Stimulated activated CD8-positive, alpha-beta memory T cell treated with anti-CD3 and anti-CD28 coated beads, Interleukin-4, amount 100 ng/mL, for 48 hours (primary cell): Measurements from ENCODE around the gene MAOB.

Experiments
- DNase-seq: peaks from one replicate; pipeline ENCODE4 v3.0.0-alpha.2; 2020

The MAOB gene

DNA sequence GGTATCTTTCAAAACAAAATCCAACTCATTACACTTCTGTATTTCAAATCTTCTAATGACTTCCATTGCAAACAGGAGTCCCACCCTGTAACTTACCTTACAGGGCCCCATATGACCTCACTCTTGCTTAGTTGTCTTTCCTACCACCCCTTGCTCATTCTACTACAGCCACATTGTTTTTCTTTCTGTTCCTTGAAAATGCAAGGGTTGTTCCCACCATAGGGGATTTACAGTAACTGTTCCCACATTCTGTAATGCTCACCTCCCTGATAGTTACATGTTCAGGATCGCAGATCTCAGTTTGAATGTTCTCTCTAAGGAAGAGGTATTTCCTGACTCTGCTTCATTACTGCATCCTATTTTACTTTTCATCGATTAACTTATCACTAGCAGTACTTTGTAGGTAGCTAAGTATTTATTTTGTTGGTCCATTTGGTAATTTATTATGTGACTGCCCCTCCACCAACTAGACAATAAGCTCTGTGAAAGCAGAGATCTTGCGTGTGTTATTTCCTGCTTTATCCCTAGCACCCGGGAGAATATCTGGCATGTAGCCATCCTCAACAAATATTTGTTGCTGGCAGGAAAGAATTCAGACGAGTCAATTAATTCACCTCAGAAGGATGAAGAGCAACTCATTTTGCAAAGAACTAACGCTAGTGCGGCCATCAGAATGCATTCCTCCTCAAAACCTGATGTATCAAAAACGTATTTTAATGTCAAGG is 21.4 kb downstream of the MAOB start:
- no peak for DNase-seq

- DNase-seq, result no peak
Observed at GRCh38 chrX:43853225-43853828, 28.9 kb downstream of the MAOB start.

GRCh38 chrX:43850629-43851028 is 31.6 kb downstream of the MAOB start:
- no peak for DNase-seq

DNA sequence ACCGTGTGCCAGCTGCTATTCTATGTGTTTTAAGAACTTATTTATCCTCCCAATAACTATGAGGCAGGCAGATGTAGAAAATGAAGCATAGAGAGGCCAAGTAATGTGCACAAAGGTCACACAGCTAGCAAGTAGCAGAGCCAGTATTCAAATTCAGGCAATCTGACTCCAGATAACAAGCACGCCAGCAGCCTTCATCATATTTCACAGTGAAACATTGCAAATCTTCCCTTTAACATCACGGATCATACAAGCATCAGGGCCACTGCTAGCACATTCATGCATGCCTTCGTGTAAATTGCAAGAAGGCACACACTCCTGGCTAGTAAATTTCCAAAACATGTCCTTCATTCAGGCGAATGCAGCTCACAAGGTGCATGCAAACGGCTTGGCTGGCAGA is 33.1 kb downstream of the MAOB start:
- DNase-seq, result no peak

- DNase-seq, result no peak
Observed at GRCh38 chrX:43847352-43847751, 34.9 kb downstream of the MAOB start.

DNA sequence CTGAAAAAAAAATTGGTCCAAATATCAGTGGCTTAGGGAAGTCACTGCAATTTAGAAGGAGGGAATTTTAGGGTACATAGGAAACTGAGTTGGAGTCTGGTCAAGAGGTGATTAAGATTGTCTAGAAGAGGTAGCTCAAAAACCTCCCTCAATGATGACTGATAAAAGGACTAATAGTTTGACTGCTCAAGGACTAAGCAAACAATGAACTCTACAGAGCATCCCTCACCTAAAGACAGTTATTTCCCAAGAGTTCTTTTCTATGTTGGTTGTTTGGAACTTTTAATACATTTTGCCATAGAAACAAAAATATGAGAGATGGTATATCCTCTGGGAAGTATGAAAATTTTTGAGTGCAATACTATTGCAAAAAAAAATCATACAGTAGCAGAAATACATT is 35.7 kb downstream of the MAOB start:
- DNase-seq, result no peak

DNA sequence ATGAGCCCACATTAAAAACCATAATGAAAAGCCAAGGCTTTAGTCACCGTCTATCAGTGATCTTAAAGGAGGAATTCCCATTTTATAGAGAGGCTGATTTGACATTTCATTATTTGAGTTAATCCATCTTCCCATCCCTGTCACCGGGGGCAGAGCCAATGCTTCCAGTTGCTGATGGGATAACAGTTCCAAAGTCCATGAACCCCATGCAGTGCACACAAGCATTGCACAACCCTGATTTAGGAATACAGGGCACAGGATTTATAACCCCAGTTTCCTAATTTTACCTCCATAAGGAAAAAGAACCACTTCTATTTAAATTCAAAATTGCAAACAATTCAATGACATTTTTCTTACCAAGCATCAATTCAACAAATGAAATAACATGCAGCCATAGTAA is 36.5 kb downstream of the MAOB start:
- no peak for DNase-seq

DNA sequence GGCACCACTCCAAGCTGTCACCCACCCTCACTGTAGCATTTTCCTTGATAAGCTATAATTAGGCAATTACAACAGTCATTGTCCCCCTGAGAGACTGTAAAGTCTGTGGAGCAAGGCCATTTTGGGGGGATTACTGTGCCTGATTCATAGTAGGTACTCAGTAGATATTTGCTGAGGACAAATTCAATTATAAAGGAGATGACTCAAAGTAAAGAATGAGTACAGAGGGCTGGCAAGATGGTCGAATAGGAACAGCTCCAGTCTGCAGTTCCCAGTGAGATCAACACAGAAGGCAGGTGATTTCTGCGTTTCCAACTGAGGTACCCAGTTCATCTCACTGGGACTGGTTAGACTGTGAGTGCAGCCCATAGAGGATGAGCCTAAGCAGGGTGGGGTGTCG is 42.0 kb downstream of the MAOB start:
- no peak for DNase-seq

DNA sequence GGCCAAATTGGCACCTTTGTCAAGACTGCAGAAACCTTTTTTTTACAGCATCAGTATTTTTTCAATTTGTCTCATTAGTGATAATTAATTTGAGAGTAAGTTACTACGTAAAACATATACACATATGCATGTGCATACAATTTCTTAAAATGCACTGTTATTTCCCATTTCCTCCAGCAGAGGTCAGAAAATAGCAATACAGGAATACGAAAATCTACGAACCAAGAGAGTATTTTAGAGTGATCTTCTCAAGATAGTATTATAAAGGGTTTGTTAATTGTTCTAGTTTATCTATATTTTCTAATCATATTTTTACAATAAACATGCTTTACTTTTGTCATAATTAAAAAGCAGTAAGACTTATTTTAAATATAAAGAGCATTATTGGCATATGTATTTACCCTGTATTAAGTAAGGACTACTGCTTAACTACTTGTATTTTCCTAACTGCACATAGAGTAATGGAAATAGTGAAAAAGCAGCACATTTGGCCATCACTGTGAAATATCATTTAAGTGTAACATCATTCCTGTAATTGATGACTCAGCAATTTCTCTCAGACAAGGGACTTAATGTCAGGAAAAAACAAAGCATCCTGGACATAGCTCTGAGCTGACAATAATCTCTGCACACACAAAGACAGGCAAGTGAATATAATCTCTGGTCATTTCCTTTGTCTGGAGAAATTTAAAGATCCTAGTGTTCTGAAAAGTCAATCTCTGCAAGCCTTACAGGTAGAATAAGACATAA is 45.6 kb downstream of the MAOB start:
- no peak for DNase-seq

DNA sequence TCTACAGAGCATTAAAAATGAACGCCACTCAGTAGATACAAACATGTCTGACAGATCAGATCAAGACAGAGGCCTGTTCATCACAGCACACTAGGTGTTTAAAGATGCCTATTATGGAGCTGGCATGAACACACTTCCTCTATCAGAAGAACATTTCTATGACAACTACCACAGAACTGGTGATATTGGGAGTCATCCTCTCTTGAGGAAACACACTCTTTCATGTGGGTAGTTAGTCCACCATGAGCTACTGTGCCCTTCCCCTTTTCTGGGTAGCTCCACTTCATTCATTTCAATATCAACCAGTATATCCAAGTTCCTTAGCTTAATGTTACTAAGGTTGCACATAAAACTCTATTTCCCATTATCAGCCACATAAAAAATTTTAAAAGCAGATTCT is 46.7 kb downstream of the MAOB start:
- no peak for DNase-seq

DNA sequence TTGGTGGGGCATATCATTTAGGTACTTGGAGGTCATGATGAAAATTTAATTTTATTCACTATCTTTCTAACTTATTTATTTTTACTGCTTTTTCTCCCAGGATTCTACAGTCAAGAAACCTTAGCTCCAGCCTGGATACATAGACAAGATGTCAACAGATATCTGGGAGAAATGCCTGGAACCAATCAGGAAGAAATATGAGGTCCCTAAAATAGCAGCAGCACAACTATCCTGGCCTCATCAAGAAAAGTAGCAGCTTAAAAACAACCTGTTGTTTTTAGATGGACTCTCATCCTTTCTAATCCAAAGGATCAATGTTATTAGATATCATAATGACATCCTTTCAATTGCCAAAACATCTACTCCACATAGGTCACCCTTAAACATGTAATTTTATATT is 54.5 kb downstream of the MAOB start:
- no peak for DNase-seq

DNA sequence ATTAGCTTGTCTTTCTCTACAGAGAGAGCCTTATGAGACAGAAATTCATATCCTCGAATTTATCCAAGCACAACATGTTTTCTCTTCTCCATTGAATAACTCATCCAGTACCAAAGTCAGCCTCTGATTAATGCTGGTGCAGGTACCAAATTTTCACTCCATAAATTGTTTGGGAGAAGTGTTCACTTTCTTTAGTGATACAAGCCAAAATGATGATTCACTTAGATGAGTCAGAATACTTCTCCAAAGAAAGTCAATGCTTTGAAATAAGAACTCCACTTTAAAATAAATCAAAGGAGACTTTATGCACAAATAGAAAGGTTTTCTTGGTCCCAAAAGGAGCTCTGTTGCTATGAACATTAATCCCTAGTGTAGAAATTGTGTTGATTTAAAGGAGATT is 60.2 kb downstream of the MAOB start:
- no peak for DNase-seq

GRCh38 chrX:43817444-43817843 is 64.8 kb downstream of the MAOB start:
- DNase-seq, result no peak

DNA sequence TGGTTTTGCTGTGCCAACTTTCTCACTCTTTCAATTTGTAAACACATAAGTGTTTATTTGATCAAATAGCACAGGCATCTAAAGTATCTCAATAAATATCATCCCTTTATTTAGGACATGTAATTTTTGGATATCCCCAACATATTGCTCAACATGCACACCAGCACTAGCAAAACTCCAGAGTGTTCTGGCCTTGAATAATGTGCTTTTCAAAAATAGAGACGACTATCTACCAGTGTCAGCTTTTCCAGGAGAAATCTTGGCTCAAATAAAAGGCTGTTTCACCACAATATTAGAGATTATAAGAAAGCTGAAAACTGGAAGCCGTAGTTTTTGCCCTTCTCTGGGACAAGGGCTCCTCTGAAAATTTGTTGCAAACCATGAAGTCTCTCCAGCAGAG is 67.0 kb downstream of the MAOB start:
- no peak for DNase-seq

- DNase-seq, result peak; percentile 24
Observed at GRCh38 chrX:43813898-43814297, 68.4 kb downstream of the MAOB start.

DNA sequence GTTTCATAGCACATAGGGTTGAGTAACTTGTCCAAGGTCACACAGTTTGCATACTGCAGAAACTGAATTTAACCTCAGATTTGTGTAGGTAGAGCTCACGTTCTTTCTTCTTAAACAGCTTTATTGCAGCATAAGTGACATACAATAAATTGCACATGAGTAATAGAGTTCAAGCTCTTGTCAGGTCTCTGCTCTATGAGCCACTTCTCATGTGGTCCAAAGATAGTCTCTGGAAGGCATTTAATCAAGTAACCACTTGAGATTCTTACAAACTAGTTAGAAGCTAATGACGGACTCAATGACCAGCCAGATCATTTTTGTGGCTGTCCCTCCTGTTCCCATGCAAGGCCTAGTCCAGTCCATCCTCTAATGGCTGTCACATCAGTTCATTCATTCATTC is 68.9 kb downstream of the MAOB start:
- no peak for DNase-seq

- no peak for DNase-seq
Observed at GRCh38 chrX:43809463-43809862, 72.8 kb downstream of the MAOB start.

DNA sequence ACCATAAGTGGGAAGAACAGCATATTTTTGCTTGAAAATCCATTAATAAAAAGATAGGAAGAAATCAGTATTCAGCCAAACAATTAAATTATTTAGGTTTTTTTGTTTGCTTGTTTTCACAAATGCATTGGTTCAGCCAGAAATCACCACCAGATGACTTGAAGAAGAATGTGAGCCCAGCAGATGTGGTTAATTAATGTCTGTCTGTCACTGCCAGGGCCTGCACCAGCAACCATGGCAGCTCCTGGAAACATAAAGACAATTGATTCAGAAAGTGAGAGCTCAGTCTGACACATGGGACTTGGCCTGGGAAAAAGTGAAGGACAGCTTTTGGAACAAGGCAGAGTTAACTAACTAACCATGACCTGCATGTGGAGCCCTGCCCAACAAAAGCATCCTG is 74.0 kb downstream of the MAOB start:
- DNase-seq, result no peak

GRCh38 chrX:43805579-43805978 is 76.7 kb downstream of the MAOB start:
- DNase-seq, result no peak

- no peak for DNase-seq
Observed at GRCh38 chrX:43804021-43804420, 78.2 kb downstream of the MAOB start.

GRCh38 chrX:43785930-43786591 is 96.2 kb downstream of the MAOB start:
- DNase-seq, result no peak

DNA sequence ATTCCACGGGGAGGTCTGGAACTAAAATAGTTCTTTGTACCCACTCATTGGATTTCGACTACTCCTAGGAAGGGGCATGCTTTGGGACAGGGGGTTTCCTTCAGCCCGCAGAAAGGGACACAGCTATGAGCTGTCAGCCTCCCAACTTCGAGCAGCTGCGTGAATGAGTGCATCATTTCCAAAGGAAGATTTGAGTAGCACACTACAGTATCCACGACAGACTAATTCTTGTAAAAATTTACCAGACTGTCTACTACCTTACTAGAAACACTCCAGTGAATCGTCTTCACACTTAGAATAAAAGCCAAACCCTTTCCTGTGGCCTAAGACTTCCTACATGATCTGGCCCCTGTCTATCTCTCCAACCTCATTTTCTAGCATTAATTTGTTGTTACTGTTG is 124.2 kb downstream of the MAOB start:
- DNase-seq, result no peak

- no peak for DNase-seq
Observed at GRCh38 chrX:43756076-43756475, 126.2 kb downstream of the MAOB start.

- no peak for DNase-seq
Observed at GRCh38 chrX:43753637-43754036, 128.6 kb downstream of the MAOB start.
